ENCODE data around the gene MOGAT1.
"Not testable (repeated sequence)": the region's sequence is repeated elsewhere in the genome, so short reads cannot be mapped to it uniquely, and the experiment has no call there.

The MOGAT1 gene

GRCh38 chr2:222733846-222734702 is 62.6 kb downstream of the MOGAT1 start:
- no peak for DNase-seq (ENCODE audit: low read depth, low spot score)
- no peak overlapping the region for H3K4me3 ChIP-seq (ENCODE audit: low read length)

GRCh38 chr2:222734703-222735014 is 63.2 kb downstream of the MOGAT1 start:
- DNase-seq (ENCODE audit: low read depth, low spot score), result no peak
- no peak overlapping the region for H3K4me3 ChIP-seq (ENCODE audit: low read length)

GRCh38 chr2:222736301-222736700 is 64.8 kb downstream of the MOGAT1 start:
- no peak for DNase-seq (ENCODE audit: low read depth, low spot score)
- H3K4me3 ChIP-seq (ENCODE audit: low read length), result no peak overlapping the region

GRCh38 chr2:222736924-222737323 is 65.5 kb downstream of the MOGAT1 start:
- DNase-seq (ENCODE audit: low read depth, low spot score), result no peak
- no peak overlapping the region for H3K4me3 ChIP-seq (ENCODE audit: low read length)

- H3K4me3 ChIP-seq (ENCODE audit: low read length), result no peak overlapping the region
- no peak for DNase-seq (ENCODE audit: low read depth, low spot score)
Observed at GRCh38 chr2:222738312-222738711, 66.9 kb downstream of the MOGAT1 start.

GRCh38 chr2:222738809-222739208 is 67.4 kb downstream of the MOGAT1 start:
- DNase-seq (ENCODE audit: low read depth, low spot score), result no peak
- H3K4me3 ChIP-seq (ENCODE audit: low read length), result no peak overlapping the region

- no peak overlapping the region for H3K4me3 ChIP-seq (ENCODE audit: low read length)
- no peak for DNase-seq (ENCODE audit: low read depth, low spot score)
Observed at GRCh38 chr2:222739939-222740338, 68.5 kb downstream of the MOGAT1 start.

GRCh38 chr2:222743251-222743812 is 71.9 kb downstream of the MOGAT1 start:
- no peak overlapping the region for H3K4me3 ChIP-seq (ENCODE audit: low read length)
- DNase-seq (ENCODE audit: low read depth, low spot score), result peak; percentile 38

- H3K4me3 ChIP-seq (ENCODE audit: low read length), result no peak overlapping the region
- no peak for DNase-seq (ENCODE audit: low read depth, low spot score)
Observed at GRCh38 chr2:222745836-222746559, 74.5 kb downstream of the MOGAT1 start.

GRCh38 chr2:222747526-222748160 is 76.2 kb downstream of the MOGAT1 start:
- no peak overlapping the region for H3K4me3 ChIP-seq (ENCODE audit: low read length)
- no peak for DNase-seq (ENCODE audit: low read depth, low spot score)

- DNase-seq (ENCODE audit: low read depth, low spot score), result no peak
- no peak overlapping the region for H3K4me3 ChIP-seq (ENCODE audit: low read length)
Observed at GRCh38 chr2:222750533-222750932, 79.1 kb downstream of the MOGAT1 start.

GRCh38 chr2:222751238-222751637 is 79.8 kb downstream of the MOGAT1 start:
- no peak for DNase-seq (ENCODE audit: low read depth, low spot score)
- H3K4me3 ChIP-seq (ENCODE audit: low read length), result no peak overlapping the region

- DNase-seq (ENCODE audit: low read depth, low spot score), result peak; percentile 53
- H3K4me3 ChIP-seq (ENCODE audit: low read length), result no peak overlapping the region
Observed at GRCh38 chr2:222751821-222752719, 80.6 kb downstream of the MOGAT1 start.

GRCh38 chr2:222752746-222753145 is 81.3 kb downstream of the MOGAT1 start:
- no peak for DNase-seq (ENCODE audit: low read depth, low spot score)
- H3K4me3 ChIP-seq (ENCODE audit: low read length), result no peak overlapping the region

- H3K4me3 ChIP-seq (ENCODE audit: low read length), result no peak overlapping the region
- DNase-seq (ENCODE audit: low read depth, low spot score), result no peak
Observed at GRCh38 chr2:222753251-222753824, 81.9 kb downstream of the MOGAT1 start.

- H3K4me3 ChIP-seq (ENCODE audit: low read length), result no peak overlapping the region
- no peak for DNase-seq (ENCODE audit: low read depth, low spot score)
Observed at GRCh38 chr2:222754324-222754930, 83.0 kb downstream of the MOGAT1 start.

GRCh38 chr2:222755593-222755992 is 84.1 kb downstream of the MOGAT1 start:
- not testable (repeated sequence) for H3K4me3 ChIP-seq (ENCODE audit: low read length); DNase-seq (ENCODE audit: low read depth, low spot score)

GRCh38 chr2:222756362-222756831 is 84.9 kb downstream of the MOGAT1 start:
- no peak for DNase-seq (ENCODE audit: low read depth, low spot score)
- no peak overlapping the region for H3K4me3 ChIP-seq (ENCODE audit: low read length)

Measured in Jurkat, Clone E6-1 (cell line).